ENCODE results near the gene SUSD2.

The SUSD2 gene

DNA sequence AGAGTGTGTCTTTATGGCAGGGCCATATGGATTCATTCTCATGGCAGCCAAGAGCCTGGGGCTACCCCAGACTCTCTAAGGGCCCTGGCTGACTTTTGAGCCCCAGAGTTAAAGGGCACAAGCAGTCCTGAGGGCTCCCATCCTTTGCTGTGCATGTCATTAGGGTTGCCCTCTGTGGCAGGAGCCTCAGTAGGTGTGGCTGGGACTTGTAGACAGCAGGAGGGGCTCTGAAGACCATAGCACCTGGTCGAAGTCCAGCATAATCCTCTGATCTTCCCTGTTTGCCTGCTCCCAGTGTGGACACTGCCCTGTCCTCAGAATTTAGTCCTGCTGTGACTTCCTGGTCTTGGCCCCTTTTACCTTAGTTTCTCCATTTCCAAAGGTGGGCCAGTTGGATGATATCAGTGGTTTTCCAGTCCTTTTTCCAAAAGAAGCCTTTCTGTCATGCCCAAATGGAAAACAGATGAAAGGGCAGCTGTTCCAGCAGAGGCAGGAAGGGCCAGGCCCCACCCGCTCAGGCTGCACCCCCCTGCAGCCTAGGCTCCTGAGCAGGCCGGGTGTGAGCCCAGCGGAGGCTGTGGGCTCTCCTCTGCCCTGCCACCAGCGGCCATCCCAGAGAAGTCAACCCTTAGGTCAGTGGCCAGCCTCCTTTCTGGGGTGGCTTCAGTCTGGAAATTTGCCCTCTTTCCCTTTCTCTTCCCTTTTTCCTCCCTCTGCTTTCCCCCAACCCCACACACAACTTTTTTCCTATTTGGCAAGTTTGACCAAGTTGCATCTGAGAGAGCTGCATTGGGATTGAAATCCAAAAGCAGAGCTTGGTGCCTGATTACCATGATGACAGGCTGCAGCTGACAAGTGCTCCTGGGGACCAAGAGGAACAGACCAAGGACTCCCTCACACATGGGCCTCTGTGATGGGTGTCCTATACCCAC is 32.8 kb upstream of the SUSD2 start:
- DNase-seq (ENCODE audit: low read depth in 3 of 3, low spot score in 1 of 3): no peak

DNA sequence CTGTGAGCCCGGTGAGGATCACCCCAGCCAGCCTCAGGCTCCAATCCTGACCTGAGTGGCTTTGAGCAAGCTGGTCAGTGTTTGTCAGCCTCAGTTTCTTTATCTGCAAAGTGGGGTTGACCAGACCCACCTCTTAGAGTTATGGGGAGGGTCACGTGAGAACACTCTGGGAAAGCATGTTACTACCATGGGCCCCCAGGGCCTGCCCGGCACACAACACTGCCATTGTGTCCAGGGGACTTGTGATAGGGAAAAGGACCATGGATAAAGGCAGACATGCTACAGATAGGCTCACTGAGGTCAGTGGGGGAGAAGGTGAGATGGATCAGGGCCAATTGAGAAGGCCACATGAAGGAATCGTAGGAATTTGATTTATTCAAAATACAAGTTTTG is 32.1 kb upstream of the SUSD2 start:
- no peak for DNase-seq (ENCODE audit: low read depth in 3 of 3, low spot score in 1 of 3)

DNA sequence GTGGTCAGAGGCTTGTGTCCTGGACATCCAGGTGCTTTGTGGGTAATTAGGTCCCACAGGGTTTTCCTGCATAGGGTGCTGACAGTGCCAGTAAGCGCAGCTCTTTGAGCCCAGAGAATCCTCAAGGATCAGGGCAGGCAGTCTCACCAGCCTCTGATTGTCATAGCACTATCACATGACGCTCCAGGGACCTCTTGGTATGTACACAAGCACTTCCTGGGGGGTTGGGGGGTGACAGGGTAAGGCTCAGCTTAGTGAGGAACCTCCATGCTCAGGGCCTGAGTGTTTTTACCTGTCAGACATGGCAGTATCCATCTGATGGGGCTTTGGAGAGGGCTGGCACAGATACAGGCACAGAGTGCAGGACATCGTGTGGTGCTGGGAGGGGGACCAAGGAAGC is 27.9 kb upstream of the SUSD2 start:
- DNase-seq (ENCODE audit: low read depth in 3 of 3, low spot score in 1 of 3): peak in 1 of 3 donors; percentile 22

DNA sequence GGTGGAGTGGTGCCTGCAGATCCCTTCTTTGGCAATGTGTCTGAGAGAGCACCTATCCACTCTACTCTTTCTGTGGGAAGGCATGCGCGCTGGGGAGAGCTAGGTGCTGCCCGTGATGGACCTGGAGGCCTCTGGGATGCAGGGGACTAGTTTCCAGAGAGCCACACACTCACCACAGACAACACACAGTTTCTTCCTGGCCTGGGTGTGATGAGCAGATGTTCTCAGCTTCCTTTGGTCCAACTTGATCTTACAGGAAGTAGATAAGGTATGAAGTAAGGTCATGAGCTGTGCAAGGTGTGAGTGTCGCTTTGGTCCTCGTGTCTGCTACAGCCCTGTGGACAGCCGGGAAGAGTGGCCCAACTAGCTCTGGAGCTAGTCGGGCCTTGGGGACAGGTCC is 27.3 kb upstream of the SUSD2 start:
- DNase-seq (ENCODE audit: low read depth in 3 of 3, low spot score in 1 of 3): no peak

DNA sequence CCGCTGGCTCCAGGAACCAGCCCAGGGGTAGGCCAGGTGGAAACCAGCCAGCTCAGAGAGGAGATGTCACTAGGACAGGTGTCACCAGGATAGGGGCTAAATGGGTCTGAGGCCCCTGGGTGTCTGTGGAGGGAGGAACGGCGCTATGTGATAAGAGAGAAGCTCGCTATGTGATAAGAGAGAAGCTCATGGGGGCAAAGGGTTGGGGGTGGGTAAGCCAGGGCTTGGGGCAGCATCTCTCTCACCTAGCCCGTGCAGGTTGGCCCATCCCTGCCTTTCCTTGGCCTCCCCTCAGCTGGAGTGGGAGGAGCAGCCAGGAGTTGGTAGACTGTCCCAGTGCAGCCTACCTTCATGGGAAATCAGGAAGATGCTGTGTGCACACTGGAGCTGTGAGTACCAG is 26.5 kb upstream of the SUSD2 start:
- DNase-seq (ENCODE audit: low read depth in 3 of 3, low spot score in 1 of 3): no peak

DNA sequence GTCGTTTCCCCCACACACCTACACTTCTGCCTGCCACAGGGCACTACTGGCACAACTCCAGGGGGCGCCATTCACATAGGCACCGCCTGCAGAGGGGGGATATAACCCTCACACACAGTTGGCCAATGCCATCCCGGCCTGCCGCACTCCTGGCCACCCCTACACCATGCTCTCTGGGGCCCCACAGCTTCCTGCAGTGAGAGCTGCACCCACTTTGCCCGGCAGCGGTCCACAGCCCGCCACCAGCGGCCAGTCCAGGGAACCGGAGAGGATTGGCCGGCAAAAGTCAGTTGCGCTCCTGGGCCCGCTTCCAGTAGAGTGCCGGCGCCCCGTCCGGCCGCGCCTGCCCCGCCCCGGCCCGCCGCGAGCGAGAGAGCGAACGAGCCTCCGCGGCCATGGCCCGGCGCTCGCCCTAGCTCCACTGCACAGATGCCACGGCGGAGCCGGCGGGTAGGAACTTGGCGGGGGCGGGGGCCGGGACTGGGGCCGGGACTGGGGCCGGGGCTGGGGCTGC is 25.6 kb upstream of the SUSD2 start:
- peak in 1 of 3 donors; percentile 37 for DNase-seq (ENCODE audit: low read depth in 3 of 3, low spot score in 1 of 3)

DNA sequence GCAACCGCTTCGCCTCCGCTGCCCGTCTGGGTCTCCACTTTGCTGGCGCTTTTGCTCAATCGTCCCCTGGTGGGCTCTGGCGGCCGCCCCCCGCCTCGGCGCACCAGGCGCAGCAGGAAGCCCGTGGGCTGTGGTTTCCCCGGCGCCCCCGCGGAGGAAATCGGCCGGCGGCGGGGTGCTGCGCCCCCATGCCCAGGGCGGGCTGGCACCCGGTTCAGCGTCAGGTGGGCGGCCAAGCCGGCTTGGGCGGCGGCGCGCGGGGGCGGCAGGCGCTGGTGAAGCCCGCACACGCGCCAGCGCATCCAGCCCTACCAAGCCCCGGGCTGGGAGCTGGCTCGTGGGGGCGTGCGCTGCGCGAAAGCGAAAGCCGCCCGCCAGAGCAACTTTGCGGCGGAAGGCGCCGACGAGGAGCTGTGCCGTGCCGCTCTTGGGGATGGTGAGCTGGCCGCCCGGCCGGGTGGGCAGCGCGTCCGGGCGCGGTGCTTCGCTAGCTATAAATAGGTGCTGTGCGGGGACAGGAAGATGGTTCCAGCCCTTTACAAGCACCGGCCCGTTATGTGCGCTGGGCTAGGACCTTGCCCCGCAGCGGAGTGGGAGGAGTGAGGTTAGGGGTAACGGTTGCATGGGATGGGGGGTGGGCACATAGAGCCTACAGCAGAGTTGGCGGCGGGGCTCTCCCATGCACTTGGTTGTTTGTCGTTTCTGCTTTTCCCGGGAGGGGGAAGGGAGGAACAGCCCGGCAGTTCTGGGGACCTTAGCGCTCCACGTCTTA is 25.0 kb upstream of the SUSD2 start:
- peak in 2 of 3 donors; percentile 39 to 49 for DNase-seq (ENCODE audit: low read depth in 3 of 3, low spot score in 1 of 3)

DNA sequence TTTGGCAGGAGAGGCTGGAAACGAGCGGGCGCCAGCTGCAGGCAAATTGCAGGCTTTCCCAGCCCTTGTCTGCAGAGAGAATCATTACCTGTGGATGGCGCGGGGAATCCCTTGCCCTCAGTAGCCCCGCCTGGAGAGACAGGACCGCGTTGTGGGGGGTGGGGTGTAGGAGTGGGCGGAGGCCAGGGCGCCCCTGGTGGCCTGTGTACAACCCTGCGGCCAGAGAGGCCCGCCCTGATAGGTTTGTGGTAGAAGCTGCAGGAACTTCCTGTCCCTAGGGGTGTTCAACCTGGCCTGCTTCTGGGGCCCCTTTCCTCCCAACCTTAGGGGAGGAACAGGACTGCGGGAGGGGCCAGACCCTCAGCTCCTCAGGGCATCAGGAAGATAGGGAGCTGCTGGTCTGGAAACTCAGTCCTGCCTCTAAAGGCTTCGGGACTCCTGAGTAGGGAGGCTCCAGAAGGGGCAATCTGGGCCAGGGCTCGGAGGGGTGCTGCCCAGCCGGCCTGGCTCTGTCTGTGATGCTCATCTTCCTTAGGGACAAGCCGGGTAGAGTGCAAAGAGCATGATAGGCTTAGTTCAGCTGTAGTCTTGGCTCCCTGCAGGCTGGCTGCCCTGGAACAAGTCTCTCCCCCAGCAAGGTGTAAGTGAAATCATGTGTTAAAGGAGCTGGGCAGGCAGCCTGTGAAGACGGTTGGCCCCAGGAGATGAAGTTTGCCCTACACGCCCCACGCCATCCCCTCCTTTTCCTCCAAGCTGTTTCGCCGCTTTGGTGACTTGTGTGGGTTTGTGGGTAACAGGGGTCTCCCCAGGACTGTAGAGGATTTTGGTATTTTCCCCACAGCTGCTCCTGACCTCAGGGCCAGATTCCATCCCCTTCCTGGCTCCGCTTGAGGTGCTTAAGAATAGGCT is 24.1 kb upstream of the SUSD2 start:
- peak; percentile 60 to 81 (median 75) for DNase-seq (ENCODE audit: low read depth in 3 of 3, low spot score in 1 of 3)

DNA sequence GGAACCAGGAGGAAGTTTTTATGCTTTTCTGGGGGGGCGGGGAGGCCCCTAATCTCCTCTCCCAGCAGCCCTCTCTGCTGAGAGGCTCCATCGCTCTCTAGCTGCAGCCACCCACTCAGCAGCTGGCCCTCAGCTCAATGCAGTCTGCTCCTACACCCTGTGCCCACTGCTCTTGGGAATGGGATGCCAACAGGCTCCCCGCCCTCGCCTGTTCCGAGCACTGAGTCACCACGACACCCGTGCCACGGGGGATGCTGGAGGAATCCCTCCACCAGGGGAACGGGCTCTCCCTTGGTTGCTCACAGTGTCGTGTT is 23.5 kb upstream of the SUSD2 start:
- DNase-seq (ENCODE audit: low read depth in 3 of 3, low spot score in 1 of 3): no peak

DNA sequence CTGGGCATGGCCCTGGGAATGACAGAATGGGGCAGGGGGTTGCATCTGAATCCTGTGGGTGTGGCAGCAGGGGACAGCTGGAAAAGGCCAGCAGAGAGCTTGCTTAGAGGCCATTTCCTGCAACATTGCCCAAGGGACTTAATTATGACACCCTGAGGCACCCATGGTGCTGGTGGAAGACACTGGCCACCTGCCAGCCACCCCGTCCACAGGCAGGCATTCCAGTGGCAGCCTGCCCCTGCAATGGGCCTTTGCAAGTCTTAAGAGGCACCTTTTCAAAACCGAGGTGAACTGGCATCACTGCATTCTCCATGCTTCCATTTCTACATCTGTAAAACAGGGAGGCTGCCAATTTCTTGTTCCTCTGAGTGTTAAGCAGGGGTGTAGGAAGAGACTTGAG is 21.6 kb upstream of the SUSD2 start:
- DNase-seq (ENCODE audit: low read depth in 3 of 3, low spot score in 1 of 3): no peak

DNA sequence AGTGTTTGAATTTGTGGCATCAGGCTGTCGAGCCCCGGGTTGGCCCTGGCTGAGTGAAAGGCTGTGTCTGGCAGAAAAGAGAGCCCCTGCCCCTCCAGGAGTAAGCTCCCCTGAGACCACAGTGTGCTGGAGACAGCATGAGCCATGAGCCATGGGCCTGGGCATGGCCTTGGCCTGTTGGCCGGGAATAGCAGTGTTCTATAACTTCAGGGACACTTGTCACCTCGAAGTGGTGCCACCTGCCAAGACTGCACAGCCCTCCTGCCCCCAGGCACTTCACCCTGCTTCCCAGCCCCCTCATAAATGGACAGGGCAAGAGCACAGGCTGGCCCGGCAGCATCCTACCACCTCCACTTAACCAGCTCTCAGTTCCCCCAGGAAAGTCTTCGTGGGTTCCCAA is 20.7 kb upstream of the SUSD2 start:
- DNase-seq (ENCODE audit: low read depth in 3 of 3, low spot score in 1 of 3): no peak

DNA sequence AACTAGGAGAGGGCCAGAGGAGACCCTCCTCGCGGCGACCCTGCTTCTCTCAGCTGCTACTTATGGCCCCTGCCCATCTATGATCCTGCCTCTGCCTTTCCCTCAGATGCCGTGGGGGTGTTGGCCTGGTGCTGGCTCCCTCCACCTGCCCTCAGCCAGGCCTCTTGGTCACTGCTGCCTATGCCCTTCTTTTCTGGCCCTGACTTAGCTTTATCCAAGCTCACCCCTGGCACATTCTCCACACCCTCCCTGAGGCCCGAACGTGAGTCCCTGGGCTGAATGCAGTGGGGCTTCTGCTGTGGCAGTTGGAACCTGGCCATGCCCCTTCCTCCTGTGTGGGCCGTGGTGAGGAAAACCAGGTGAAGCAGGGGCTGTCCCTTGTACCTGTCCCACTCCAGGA is 19.8 kb upstream of the SUSD2 start:
- no peak for DNase-seq (ENCODE audit: low read depth in 3 of 3, low spot score in 1 of 3)

DNA sequence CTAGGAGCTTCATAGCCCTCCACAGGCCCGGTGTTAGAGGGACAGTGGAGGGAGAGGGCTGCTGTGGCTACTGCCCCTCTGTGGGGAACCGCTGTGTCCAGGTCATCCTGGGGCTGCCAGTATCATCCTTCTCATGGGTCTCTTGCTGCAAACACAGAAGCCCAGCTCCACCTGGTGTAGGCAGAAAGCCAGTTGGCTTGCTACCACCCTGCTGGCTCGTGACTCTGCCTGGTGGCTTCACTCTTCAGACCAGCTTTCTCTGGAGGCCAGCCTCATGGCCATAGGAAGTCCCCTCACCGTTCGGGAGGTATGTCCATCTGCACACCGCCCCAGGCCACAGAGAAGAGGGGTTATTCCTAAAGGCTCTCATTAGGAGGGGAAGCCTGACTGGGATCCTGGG is 19.4 kb upstream of the SUSD2 start:
- DNase-seq (ENCODE audit: low read depth in 3 of 3, low spot score in 1 of 3): no peak

DNA sequence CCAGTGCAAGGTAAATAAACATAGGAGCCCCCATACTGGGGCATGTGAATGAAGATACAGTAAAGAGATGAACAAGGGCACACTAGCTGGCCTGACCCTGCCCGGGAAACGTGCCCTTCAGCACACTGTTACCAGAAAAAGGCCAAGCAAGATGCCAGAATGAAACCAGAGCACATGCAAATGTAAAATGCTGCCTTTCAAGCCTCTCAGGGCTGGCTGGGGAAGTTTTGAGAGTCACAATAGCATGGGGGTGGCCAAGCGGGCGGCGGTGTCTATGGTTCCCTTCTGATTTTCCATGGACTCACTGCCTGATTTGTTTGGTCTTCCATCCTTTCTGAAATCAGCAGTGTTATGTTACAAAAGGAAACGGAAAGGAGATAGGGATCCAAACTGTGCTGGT is 18.9 kb upstream of the SUSD2 start:
- DNase-seq (ENCODE audit: low read depth in 3 of 3, low spot score in 1 of 3): no peak

DNA sequence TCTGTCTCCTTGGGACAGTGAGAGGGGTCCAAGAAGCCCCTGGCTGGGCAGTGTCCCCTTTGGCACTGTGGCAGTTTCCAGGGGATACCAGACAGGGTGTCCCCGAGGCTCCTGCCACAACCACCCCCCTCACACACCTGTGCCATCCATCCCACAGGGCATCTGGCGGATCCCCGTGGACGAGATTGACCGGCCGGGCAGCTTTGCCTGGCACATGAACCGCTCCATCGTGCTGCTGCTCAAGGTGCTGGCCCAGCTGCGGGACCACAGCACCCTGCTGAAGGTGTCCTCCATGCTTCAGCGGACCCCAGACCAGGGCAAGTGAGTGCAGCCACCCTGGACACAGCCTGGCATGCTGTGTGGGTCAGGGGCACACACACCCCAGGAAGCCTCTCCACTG is 17.0 kb upstream of the SUSD2 start:
- no peak for DNase-seq (ENCODE audit: low read depth in 3 of 3, low spot score in 1 of 3)

DNA sequence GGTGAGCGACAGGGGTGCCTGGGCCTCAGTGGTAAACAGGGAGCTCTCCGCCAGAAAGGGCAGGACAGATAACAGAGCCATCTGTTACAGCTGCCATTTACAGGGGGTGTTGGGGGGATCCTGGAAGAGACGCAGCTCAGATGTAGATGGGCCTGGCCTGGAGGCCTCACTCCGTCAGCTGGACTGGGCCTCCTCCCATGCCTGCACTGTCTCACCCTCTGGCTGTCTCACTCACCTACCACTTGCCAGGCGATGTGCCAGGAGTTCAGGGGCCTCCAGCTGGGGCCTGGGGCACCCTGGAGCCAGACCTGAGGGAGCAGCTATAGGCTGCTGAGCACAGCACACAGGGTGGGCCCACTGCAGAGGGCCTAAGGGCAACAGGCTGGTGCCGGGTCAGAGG is 16.3 kb upstream of the SUSD2 start:
- no peak for DNase-seq (ENCODE audit: low read depth in 3 of 3, low spot score in 1 of 3)

DNA sequence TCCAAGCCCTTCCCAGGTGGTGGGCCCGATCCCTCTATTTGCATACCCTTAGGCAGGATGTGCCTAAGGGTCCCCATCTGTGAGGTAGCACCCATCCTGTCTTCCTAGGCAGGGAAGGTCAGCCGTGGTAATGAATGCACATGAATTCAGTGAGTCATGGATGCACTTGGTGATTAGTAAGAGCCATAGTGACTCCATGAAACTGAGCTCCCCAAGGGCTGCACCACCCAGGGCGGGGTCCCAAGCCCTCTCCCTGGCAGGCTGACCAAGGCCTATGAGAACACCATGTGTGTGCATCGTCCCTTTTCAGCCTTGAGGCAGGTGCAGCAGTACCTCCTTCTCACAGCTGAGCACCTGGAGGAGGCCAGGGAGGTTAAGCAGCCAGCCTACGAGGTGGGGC is 15.6 kb upstream of the SUSD2 start:
- no peak for DNase-seq (ENCODE audit: low read depth in 3 of 3, low spot score in 1 of 3)

DNA sequence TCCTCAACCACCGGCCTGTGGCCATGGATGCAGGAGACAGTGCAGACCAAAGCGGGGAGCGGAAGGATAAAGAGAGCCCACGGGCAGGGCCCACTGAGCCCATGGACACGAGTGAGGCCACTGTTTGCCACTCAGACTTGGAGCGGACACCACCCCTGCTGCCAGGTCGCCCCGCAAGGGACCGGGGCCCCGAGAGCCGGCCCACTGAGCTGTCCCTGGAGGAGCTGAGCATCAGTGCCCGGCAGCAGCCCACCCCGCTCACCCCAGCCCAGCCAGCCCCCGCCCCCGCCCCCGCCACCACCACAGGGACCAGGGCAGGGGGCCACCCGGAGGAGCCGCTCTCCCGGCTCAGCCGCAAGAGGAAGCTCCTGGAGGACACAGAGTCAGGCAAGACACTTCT is 14.5 kb upstream of the SUSD2 start:
- DNase-seq (ENCODE audit: low read depth in 3 of 3, low spot score in 1 of 3): no peak

DNA sequence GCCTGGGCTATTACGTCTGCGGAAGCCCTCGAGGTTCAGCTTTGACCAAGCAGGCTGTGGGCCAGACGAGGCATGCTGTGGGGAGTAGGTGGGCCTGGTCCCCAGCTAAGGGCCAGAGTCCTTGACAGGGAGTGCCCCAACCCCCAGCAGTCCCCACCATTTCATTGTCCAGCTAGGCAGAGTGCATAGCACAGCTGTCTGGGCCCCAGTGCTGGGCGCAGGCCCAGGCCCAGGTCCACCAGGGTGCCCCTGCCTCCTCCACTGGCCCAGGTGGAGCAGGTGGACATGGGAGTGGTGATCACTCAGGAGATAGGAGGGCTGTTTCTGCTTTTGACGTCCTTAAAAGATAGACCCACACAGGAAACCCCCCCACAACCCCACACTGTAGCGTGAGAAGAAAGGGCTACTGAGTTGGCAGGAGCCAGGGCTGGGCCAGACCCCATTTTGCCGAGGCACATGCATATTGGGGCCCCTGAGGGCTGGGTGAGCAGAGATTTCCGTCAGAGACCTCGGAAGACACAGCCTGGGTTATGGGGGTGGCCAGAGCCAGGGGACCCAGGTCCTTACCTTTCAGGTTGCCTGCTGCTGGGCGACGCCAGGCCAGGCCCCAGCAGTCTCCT is 11.7 kb upstream of the SUSD2 start:
- DNase-seq (ENCODE audit: low read depth in 3 of 3, low spot score in 1 of 3): no peak

DNA sequence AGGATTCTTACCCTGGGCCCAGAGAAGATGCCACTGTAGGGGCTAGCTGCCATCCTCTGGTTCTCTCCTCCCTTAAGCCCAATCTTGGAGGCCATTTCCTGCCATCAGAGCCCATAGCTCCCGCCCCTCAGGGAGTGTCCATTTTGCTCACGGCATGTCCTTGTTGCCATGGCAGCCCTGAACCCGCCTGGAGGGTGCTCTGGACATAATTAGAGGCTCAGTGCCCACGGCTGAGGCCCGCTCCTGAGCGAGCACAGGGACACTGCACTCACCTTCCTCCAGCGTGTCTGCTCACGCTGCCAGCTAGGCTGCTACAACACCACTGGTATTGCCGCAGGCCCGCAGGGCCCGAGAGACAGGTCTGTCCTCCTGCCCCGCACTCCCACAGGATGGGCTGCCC is 11.1 kb upstream of the SUSD2 start:
- DNase-seq (ENCODE audit: low read depth in 3 of 3, low spot score in 1 of 3): no peak

DNA sequence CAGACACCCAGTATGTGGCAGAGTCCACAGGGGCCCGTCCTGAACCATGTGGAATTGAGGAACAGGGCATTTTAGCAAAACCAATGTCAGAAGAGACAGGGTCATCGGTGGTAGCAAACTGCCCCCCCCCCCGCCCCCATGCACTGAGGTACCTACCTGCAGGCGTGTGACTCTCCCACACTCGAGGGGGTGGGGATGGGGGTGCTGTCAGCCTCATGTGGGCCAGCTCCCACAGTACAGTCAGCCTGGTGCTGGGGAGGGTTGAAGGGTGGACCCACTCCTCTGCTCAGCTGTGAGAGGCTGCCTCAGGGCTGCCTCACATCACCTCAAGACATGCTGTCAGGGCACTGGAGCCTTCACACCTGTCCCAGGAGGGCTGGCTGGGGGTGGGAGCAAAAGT is 10.7 kb upstream of the SUSD2 start:
- DNase-seq (ENCODE audit: low read depth in 3 of 3, low spot score in 1 of 3): no peak

Measured in stimulated activated CD4-positive, alpha-beta T cell treated with anti-CD3 and anti-CD28 coated beads, TNF-alpha, amount 100 ng/mL, for 1 hour (primary cell).